HEK293 (cell line): ENCODE results near the gene SLC8A1.

Source experiments
- CTCF ChIA-PET: fragments of 350-600 bp; formaldehyde crosslinking; extraction: SDS; loops from one replicate; lab custom pipeline; 2021; ENCODE audit warnings: antibody characterized with exemption; lab: Yijun Ruan, JAX
- POLR2A ChIA-PET: fragments of 300-600 bp; formaldehyde crosslinking; extraction: SDS; loops from one replicate; lab custom pipeline; 2020; ENCODE audit warnings: antibody characterized with exemption, inconsistent platforms; lab: Yijun Ruan, JAX
- H3K27ac ChIP-seq: fragments of 200-500 bp; sonication (Bioruptor generic); 2 replicates; pipeline ENCODE4 v1.5.1; 2014; ENCODE audit warnings: low read depth, low read length, control low read depth, inconsistent platforms; ENCODE audit errors: extremely low read depth
- H3K36me3 ChIP-seq, 2 experiments: fragments of 200-500 bp in 1 of 2; sonication (Bioruptor generic) in 1 of 2; 1 replicate in 1 of 2; 2 replicates in 1 of 2; pipeline ENCODE4 v1.5.1; 2014 to 2017; ENCODE audit warnings: inconsistent platforms in 2 of 2, low read length in 2 of 2; ENCODE audit not compliant: control insufficient read depth in 2 of 2, insufficient read depth in 1 of 2
- H3K4me1 ChIP-seq: fragments of 200-500 bp; sonication (Bioruptor generic); 2 replicates; pipeline ENCODE4 v1.5.1; 2014; ENCODE audit warnings: mild to moderate bottlenecking, low read length, inconsistent platforms; ENCODE audit not compliant: control insufficient read depth, insufficient read depth
- H3K4me3 ChIP-seq: 2 replicates; pipeline ENCODE4 v1.5.1; 2011; ENCODE audit warnings: low read depth, mild to moderate bottlenecking, control low read depth, low read length, moderate library complexity
- H3K9me3 ChIP-seq: fragments of 200-500 bp; sonication (Bioruptor generic); 2 replicates; pipeline ENCODE4 v1.5.1; 2014; ENCODE audit warnings: low read depth, low read length, inconsistent platforms; ENCODE audit not compliant: control insufficient read depth, insufficient read depth
- GFI1B ChIP-seq: fragments of 450-650 bp; formaldehyde crosslinking; IDR thresholded peaks from 2 replicates; pipeline ENCODE4 v1.5.1; 2016; ENCODE audit warnings: missing biosample characterization, missing genetic modification characterization
- HIC1 ChIP-seq: fragments of 450-650 bp; formaldehyde crosslinking; IDR thresholded peaks from 2 replicates; pipeline ENCODE4 v1.5.1; 2016; ENCODE audit warnings: missing biosample characterization, missing genetic modification characterization
- HOXD13 ChIP-seq: sonication (generic); formaldehyde crosslinking; IDR thresholded peaks from 2 replicates; pipeline ENCODE4 v1.8.0; 2022; ENCODE audit warnings: missing genetic modification reagents, borderline replicate concordance
- KLF10 ChIP-seq: fragments of 450-650 bp; IDR thresholded peaks from 2 replicates; pipeline ENCODE4 v1.5.1; 2018; ENCODE audit warnings: missing biosample characterization, mild to moderate bottlenecking, missing genetic modification characterization
- SCRT1 ChIP-seq: fragments of 450-650 bp; formaldehyde crosslinking; IDR thresholded peaks from 2 replicates; pipeline ENCODE4 v1.5.1; 2016; ENCODE audit warnings: missing biosample characterization, missing genetic modification characterization, borderline replicate concordance
- SETDB1 ChIP-seq: IDR thresholded peaks from one replicate; pipeline ENCODE4 v1.6.1; 2017; ENCODE audit warnings: mild to moderate bottlenecking, low read length, moderate library complexity, mixed read lengths; ENCODE audit not compliant: insufficient read length
- TCF7L2 ChIP-seq: IDR thresholded peaks from 2 replicates; pipeline ENCODE4 v1.6.1; 2011; ENCODE audit warnings: low read depth, mild to moderate bottlenecking, inconsistent platforms, low read length, moderate library complexity, borderline replicate concordance
- ZFP69B ChIP-seq: fragments of 450-650 bp; formaldehyde crosslinking; IDR thresholded peaks from 2 replicates; pipeline ENCODE4 v1.5.1; 2016; ENCODE audit warnings: missing biosample characterization, missing genetic modification characterization
- ZNF112 ChIP-seq: fragments of 450-650 bp; formaldehyde crosslinking; IDR thresholded peaks from 2 replicates; pipeline ENCODE4 v1.5.0; 2017; ENCODE audit warnings: missing biosample characterization, missing genetic modification characterization
- ZNF2 ChIP-seq: fragments of 450-650 bp; formaldehyde crosslinking; IDR thresholded peaks from 2 replicates; pipeline ENCODE4 v1.5.1; 2016; ENCODE audit warnings: missing biosample characterization, missing genetic modification characterization
- ZNF202 ChIP-seq: fragments of 450-650 bp; formaldehyde crosslinking; IDR thresholded peaks from 2 replicates; pipeline ENCODE4 v1.5.1; 2016; ENCODE audit warnings: missing biosample characterization, missing genetic modification characterization, borderline replicate concordance
- ZNF341 ChIP-seq: fragments of 450-650 bp; formaldehyde crosslinking; IDR thresholded peaks from 2 replicates; pipeline ENCODE4; 2016; ENCODE audit warnings: low read depth, missing biosample characterization, missing genetic modification characterization
- ZNF398 ChIP-seq: fragments of 450-650 bp; formaldehyde crosslinking; IDR thresholded peaks from 2 replicates; pipeline ENCODE4 v1.5.1; 2017; ENCODE audit warnings: missing biosample characterization, missing genetic modification characterization
- ZNF404 ChIP-seq: fragments of 450-650 bp; formaldehyde crosslinking; IDR thresholded peaks from 2 replicates; pipeline ENCODE4 v1.5.1; 2017; ENCODE audit warnings: missing biosample characterization, missing genetic modification characterization
- ZNF433 ChIP-seq: fragments of 450-650 bp; formaldehyde crosslinking; IDR thresholded peaks from 2 replicates; pipeline ENCODE4 v1.5.1; 2016; ENCODE audit warnings: missing biosample characterization, missing genetic modification characterization, low read depth
- ZNF510 ChIP-seq: fragments of 450-650 bp; formaldehyde crosslinking; IDR thresholded peaks from 2 replicates; pipeline ENCODE4 v1.5.1; 2018; ENCODE audit warnings: mild to moderate bottlenecking, missing genetic modification characterization, missing biosample characterization; ENCODE audit not compliant: insufficient replicate concordance
- ZNF518A ChIP-seq: fragments of 450-650 bp; formaldehyde crosslinking; conservative IDR thresholded peaks from 2 replicates; pipeline ENCODE4 v1.5.1; 2016; ENCODE audit warnings: low read depth, missing biosample characterization, missing genetic modification characterization
- ZNF658 ChIP-seq: fragments of 450-650 bp; formaldehyde crosslinking; IDR thresholded peaks from 2 replicates; pipeline ENCODE4; 2016; ENCODE audit warnings: missing biosample characterization, missing genetic modification characterization
- TF ChIP-seq, protein P1 (sequence below): fragments of 450-650 bp; formaldehyde crosslinking; IDR thresholded peaks from 2 replicates; pipeline ENCODE4 v1.5.1; 2016; ENCODE audit warnings: missing biosample characterization, missing genetic modification characterization
- TF ChIP-seq, protein P2 (sequence below): fragments of 450-650 bp; formaldehyde crosslinking; optimal IDR thresholded peaks from 2 replicates; pipeline ENCODE3; 2016; ENCODE audit warnings: missing biosample characterization, mild to moderate bottlenecking, missing genetic modification characterization
- TF ChIP-seq, protein P3 (sequence below): fragments of 450-650 bp; formaldehyde crosslinking; IDR thresholded peaks from 2 replicates; pipeline ENCODE4 v1.5.1; 2016; ENCODE audit warnings: missing biosample characterization, missing genetic modification characterization

Gene SLC8A1

DNA sequence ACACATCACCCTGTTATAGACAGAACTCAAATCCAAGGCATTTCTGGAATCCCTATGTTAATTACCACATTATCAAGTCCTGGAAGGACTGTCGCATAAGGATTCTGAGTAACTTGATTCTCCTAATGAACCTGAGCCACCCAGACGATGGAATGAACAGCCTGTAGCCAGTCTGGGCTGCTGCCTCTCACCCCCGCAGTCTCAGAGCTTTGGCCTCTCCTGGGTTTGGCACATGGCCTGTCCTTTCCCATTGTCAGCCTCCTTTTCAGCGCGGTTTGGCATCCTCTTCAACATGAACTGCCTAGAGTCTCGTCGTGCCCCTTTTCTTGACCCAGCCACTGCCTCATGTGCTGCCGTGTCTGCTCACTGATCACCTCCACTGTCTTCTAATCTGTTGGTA is 147.6 kb downstream of the SLC8A1 start (continued):
- TF ChIP-seq, protein P1, sequence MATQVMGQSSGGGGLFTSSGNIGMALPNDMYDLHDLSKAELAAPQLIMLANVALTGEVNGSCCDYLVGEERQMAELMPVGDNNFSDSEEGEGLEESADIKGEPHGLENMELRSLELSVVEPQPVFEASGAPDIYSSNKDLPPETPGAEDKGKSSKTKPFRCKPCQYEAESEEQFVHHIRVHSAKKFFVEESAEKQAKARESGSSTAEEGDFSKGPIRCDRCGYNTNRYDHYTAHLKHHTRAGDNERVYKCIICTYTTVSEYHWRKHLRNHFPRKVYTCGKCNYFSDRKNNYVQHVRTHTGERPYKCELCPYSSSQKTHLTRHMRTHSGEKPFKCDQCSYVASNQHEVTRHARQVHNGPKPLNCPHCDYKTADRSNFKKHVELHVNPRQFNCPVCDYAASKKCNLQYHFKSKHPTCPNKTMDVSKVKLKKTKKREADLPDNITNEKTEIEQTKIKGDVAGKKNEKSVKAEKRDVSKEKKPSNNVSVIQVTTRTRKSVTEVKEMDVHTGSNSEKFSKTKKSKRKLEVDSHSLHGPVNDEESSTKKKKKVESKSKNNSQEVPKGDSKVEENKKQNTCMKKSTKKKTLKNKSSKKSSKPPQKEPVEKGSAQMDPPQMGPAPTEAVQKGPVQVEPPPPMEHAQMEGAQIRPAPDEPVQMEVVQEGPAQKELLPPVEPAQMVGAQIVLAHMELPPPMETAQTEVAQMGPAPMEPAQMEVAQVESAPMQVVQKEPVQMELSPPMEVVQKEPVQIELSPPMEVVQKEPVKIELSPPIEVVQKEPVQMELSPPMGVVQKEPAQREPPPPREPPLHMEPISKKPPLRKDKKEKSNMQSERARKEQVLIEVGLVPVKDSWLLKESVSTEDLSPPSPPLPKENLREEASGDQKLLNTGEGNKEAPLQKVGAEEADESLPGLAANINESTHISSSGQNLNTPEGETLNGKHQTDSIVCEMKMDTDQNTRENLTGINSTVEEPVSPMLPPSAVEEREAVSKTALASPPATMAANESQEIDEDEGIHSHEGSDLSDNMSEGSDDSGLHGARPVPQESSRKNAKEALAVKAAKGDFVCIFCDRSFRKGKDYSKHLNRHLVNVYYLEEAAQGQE (tag by site-specific recombination), result no peak
- TF ChIP-seq, protein P2, sequence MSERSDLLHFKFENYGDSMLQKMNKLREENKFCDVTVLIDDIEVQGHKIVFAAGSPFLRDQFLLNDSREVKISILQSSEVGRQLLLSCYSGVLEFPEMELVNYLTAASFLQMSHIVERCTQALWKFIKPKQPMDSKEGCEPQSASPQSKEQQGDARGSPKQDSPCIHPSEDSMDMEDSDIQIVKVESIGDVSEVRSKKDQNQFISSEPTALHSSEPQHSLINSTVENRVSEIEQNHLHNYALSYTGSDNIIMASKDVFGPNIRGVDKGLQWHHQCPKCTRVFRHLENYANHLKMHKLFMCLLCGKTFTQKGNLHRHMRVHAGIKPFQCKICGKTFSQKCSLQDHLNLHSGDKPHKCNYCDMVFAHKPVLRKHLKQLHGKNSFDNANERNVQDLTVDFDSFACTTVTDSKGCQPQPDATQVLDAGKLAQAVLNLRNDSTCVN (tag by site-specific recombination), result no peak
- TF ChIP-seq ZNF518A (tag by site-specific recombination) (no peak), ZNF2 (tag by site-specific recombination) (no peak), GFI1B (no peak)

DNA sequence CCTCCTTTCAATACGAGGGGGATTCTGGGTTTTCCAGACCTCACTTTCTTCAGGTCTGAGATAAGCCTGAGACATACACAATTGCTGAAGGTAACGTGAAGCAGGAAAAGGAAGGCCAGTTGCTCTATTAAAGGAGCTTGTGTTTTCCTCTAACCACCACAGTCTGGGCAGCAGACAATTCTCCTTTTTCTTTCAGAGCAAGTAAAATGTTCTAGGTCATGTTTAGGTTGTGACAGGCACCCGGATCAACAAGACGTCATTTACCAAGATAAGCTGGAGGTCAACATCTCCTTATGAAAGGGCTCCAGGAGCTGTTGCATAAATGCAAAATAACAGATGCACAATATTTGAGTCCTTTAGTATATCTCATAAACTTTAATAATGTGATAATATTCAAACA is 148.1 kb downstream of the SLC8A1 start:
- ChIA-PET CTCF (no interaction called here), POLR2A (no interaction called here)
- H3K9me3 ChIP-seq, result no peaks in the 10 kb centered on the region
- no peaks in the 10 kb centered on the region for H3K4me1 ChIP-seq
- TF ChIP-seq ZNF112 (tag by site-specific recombination) (no peak), KLF10 (tag by site-specific recombination) (no peak), ZNF658 (no peak), ZNF510 (tag by site-specific recombination) (no peak), ZNF341 (tag by site-specific recombination) (no peak), SCRT1 (tag by site-specific recombination) (no peak), ZNF202 (tag by site-specific recombination) (no peak), ZFP69B (tag by site-specific recombination) (no peak), SETDB1 (no peak), HOXD13 (no peak), HIC1 (no peak), TCF7L2 (no peak), ZNF404 (tag by site-specific recombination) (no peak), ZNF398 (tag by site-specific recombination) (no peak), ZNF433 (tag by site-specific recombination) (no peak), GFI1B (no peak)
- TF ChIP-seq, protein P3, sequence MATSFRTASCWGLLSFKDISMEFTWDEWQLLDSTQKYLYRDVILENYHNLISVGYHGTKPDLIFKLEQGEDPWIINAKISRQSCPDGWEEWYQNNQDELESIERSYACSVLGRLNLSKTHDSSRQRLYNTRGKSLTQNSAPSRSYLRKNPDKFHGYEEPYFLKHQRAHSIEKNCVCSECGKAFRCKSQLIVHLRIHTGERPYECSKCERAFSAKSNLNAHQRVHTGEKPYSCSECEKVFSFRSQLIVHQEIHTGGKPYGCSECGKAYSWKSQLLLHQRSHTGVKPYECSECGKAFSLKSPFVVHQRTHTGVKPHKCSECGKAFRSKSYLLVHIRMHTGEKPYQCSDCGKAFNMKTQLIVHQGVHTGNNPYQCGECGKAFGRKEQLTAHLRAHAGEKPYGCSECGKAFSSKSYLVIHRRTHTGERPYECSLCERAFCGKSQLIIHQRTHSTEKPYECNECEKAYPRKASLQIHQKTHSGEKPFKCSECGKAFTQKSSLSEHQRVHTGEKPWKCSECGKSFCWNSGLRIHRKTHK, result no peak
- H3K36me3 ChIP-seq, result no peaks in the 10 kb centered on the region
- H3K27ac ChIP-seq, result no peak overlapping the region
- H3K4me3 ChIP-seq, result no peak overlapping the region
